ENCODE measurements around the gene ITPR1.
A peak's percentile ranks its signal among the peaks of the same experiment; 100 is the strongest.

The ITPR1 gene

DNA sequence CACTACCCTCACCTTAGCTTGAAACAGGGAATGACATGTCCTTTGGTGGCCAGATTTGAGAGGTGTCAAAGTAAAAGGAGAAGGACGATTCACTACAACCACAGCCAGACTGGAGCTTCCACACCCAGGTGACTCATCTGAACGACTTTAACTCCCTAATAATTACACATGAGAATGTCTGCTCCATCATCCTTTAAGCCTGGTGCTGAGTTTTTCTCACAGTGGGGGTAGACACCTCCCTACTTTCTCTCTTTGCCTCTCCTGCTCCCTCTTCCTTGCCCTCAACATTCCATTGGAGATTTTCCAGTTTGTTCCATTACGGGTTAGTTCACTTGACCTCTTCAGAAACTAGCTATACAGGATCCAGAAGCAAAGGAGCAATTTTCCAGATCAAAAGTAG is 331.8 kb downstream of the ITPR1 start (continued):
- peak; percentile 96 for TF ChIP-seq WT1 (tag by site-specific recombination; IDR thresholded peaks at IDR 0.05)

DNA sequence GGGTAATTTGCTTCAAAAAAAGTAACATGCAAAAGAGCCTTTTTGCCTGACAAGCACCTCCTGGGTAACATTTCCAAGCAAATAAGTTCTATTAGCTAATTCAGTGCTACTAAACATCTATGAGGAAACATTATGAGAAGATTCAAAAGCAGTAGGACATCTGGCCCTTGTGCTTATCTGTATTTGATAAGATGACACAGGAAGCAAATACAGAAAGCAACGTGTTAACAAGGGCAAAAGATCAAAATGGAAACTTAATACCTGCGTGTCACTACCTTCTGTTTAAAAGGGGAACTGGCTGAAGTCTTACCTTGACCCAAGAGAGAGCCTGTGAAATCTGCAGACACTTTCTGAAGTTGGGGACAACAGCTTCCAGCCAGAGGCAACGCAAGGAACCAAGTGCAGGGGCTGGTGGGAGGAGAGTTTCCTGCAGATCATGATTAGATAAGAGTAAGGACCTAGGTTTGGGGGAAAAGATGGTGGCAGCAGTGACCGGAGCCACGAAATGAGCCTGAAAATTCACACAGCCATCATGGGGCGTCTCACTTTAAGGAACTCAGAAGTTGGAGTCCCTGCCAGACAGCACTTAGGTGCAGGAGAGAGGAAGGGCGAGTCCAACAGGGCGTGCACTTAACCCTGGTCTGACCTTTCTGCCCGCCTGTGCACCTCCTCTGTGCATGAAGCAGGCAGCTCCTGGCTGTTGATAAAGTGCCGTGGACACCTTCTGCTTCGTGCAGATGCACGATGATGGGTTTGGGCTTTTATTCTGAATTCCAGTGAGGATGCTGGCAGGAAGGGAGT is 332.5 kb downstream of the ITPR1 start:
- H3K4me1 ChIP-seq (ENCODE audit: control insufficient read depth, insufficient read depth, low read length): peaks cover 3% of the 10 kb centered on the region

DNA sequence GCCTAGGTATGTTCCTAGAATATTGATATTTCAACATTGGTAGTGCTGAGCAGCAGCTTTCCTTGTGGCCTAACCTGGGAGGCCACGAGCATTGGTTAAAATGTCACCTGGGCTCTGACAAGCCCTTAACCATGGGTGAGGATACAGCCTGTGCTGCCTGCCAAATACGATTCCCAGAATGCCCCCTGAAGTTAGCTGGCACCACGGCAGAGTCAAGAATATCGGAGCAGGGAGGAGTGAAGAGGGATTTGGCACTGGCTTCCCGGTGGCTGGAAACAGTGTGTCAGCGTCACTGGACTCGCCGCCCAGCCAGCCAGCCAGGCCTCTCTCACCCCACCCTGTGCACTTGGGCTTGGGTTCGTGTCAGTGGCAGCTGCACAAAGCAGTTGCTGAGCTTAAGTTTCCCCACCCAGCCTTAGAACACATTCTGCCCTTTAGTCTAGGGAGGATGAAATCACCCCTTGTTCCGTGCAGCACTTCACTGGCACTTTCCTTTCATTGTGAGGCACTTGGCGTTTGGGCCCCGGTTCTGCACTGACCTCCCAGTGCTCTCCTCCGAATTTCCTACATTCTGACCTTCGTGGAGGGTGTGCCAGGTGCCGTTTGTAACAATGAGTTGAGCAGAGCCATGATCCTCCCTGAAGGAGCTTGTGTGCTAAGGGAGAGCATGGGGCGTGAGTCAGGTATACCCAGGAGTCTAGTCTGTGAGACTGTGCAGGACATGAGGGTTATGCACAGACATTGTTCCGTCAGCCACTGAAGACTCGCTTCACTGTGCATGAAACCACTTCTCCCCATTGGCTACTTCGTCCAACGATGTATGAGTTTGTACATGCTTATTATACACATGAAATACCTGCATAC is 333.3 kb downstream of the ITPR1 start:
- ChIA-PET POLR2A (no interaction called here), CTCF (interaction anchor here (2.0 kb wide), 1 partner anchor 150 kb away, joined by 9 read pairs; no protein-coding TSS in a partner anchor)
- H3K36me3 ChIP-seq (ENCODE audit: control insufficient read depth in 2 of 2, insufficient read depth in 1 of 2, low read length in 2 of 2): peaks cover 0 to 7% of the 10 kb centered on the region in 2 experiments; a peak in 1 of 3 replicates
- H3K4me3 ChIP-seq (ENCODE audit: low read depth, low read length): no peak overlapping the region
- H3K9me3 ChIP-seq (ENCODE audit: control insufficient read depth, insufficient read depth, low read depth, low read length): no peaks in the 10 kb centered on the region
- peaks cover 3% of the 10 kb centered on the region for H3K4me1 ChIP-seq (ENCODE audit: control insufficient read depth, insufficient read depth, low read length)
- no peak overlapping the region for H3K27ac ChIP-seq (ENCODE audit: extremely low read depth, low read depth, low read length)
- no peak for TF ChIP-seq SALL2 (tag by site-specific recombination; IDR thresholded peaks at IDR 0.05; ENCODE audit: borderline replicate concordance)
- TF ChIP-seq GLIS1 (tag by site-specific recombination; IDR thresholded peaks at IDR 0.05): no peak
- no peak for TF ChIP-seq WT1 (tag by site-specific recombination; IDR thresholded peaks at IDR 0.05)
- TF ChIP-seq ZNF521 (tag by site-specific recombination; IDR thresholded peaks at IDR 0.05): no peak
- no peak for TF ChIP-seq ZNF776 (tag by site-specific recombination; IDR thresholded peaks at IDR 0.05; ENCODE audit: borderline replicate concordance)
- TF ChIP-seq HOXA7 (CRISPR knock-in tag; IDR thresholded peaks at IDR 0.05; ENCODE audit: borderline replicate concordance): no peak
- TF ChIP-seq ZNF707 (tag by site-specific recombination; IDR thresholded peaks at IDR 0.05): no peak
- TF ChIP-seq, protein P1, sequence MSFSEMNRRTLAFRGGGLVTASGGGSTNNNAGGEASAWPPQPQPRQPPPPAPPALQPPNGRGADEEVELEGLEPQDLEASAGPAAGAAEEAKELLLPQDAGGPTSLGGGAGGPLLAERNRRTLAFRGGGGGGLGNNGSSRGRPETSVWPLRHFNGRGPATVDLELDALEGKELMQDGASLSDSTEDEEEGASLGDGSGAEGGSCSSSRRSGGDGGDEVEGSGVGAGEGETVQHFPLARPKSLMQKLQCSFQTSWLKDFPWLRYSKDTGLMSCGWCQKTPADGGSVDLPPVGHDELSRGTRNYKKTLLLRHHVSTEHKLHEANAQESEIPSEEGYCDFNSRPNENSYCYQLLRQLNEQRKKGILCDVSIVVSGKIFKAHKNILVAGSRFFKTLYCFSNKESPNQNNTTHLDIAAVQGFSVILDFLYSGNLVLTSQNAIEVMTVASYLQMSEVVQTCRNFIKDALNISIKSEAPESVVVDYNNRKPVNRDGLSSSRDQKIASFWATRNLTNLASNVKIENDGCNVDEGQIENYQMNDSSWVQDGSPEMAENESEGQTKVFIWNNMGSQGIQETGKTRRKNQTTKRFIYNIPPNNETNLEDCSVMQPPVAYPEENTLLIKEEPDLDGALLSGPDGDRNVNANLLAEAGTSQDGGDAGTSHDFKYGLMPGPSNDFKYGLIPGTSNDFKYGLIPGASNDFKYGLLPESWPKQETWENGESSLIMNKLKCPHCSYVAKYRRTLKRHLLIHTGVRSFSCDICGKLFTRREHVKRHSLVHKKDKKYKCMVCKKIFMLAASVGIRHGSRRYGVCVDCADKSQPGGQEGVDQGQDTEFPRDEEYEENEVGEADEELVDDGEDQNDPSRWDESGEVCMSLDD (tag by site-specific recombination; IDR thresholded peaks at IDR 0.05): no peak

More for the DNA sequence above, 332.5 kb downstream of the ITPR1 start:
- CTCF ChIA-PET: interaction anchor here (2.0 kb wide), 1 partner anchor 151 kb away, joined by 9 read pairs; no protein-coding TSS in a partner anchor
- Histone ChIP-seq H3K27ac (ENCODE audit: extremely low read depth, low read depth, low read length) (no peak overlapping the region), H3K9me3 (ENCODE audit: control insufficient read depth, insufficient read depth, low read depth, low read length) (no peaks in the 10 kb centered on the region), H3K36me3 (ENCODE audit: control insufficient read depth in 2 of 2, insufficient read depth in 1 of 2, low read length in 2 of 2) (peaks cover 0 to 8% of the 10 kb centered on the region in 2 experiments; a peak in 1 of 3 replicates), H3K4me3 (ENCODE audit: low read depth, low read length) (no peak overlapping the region)
- TF ChIP-seq ZBTB21 (tag by site-specific recombination; IDR thresholded peaks at IDR 0.05) (no peak), ZNF529 (tag by site-specific recombination; IDR thresholded peaks at IDR 0.05; ENCODE audit: insufficient replicate concordance) (no peak), KLF1 (tag by site-specific recombination; IDR thresholded peaks at IDR 0.05) (peak; percentile 35), ZNF423 (tag by site-specific recombination; IDR thresholded peaks at IDR 0.05) (no peak), ZNF157 (tag by site-specific recombination; IDR thresholded peaks at IDR 0.05) (no peak), ZNF624 (tag by site-specific recombination; IDR thresholded peaks at IDR 0.05) (no peak), MYNN (tag by site-specific recombination; IDR thresholded peaks at IDR 0.05; ENCODE audit: borderline replicate concordance) (peak; percentile 87), ZNF37A (tag by site-specific recombination; IDR thresholded peaks at IDR 0.05) (no peak), ZNF138 (tag by site-specific recombination; IDR thresholded peaks at IDR 0.05; ENCODE audit: borderline replicate concordance) (no peak)
- TF ChIP-seq, protein P2, sequence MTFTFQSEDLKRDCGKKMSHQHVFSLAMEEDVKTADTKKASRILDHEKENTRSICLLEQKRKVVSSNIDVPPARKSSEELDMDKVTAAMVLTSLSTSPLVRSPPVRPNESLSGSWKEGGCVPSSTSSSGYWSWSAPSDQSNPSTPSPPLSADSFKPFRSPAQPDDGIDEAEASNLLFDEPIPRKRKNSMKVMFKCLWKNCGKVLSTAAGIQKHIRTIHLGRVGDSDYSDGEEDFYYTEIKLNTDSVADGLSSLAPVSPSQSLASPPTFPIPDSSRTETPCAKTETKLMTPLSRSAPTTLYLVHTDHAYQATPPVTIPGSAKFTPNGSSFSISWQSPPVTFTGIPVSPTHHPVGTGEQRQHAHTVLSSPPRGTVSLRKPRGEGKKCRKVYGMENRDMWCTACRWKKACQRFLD (tag by site-specific recombination; IDR thresholded peaks at IDR 0.05): no peak
- POLR2A ChIA-PET: interaction anchor here (1.4 to 1.6 kb wide), 3 partner anchors 10 to 158 kb away, joined by 3 to 6 read pairs (median 4); partner anchors contain the start of gene BHLHE40

Measured in HEK293 (cell line).